Measurements from ENCODE around the gene ARMC5.

DNA sequence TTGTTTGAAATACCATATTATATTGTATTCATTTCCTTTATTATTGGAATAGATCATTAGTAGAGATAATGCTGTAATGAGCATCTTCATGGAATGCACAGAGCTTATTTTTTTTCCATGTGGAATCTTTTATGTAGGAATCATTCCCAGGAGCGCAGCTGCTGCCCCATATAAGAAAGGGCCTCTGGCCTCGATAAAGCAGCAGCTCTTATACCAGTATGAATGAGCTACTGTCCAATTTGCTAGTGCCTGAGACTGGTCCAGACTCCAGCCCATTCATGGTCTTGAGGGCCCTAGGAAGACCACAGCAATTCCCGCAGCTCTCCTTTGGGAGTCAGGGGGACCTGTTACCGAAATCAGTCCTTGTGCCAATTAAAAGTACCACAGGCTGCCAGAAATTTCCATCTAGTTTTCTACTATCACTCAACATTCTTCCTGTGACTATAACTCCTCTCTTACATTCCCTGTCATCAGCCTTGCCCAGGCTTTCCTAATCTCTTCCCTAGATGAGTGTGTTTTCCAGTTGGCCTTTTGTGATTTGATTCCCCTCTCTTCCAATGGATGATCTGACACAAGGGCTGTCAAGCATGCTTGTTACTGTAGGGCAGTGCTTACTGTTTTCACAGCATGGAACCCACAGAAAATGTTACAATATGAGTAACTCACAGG lies 18.7 kb upstream of the ARMC5 start:
- TF ChIP-seq, protein P1, sequence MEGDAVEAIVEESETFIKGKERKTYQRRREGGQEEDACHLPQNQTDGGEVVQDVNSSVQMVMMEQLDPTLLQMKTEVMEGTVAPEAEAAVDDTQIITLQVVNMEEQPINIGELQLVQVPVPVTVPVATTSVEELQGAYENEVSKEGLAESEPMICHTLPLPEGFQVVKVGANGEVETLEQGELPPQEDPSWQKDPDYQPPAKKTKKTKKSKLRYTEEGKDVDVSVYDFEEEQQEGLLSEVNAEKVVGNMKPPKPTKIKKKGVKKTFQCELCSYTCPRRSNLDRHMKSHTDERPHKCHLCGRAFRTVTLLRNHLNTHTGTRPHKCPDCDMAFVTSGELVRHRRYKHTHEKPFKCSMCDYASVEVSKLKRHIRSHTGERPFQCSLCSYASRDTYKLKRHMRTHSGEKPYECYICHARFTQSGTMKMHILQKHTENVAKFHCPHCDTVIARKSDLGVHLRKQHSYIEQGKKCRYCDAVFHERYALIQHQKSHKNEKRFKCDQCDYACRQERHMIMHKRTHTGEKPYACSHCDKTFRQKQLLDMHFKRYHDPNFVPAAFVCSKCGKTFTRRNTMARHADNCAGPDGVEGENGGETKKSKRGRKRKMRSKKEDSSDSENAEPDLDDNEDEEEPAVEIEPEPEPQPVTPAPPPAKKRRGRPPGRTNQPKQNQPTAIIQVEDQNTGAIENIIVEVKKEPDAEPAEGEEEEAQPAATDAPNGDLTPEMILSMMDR (IDR thresholded peaks at IDR 0.05; ENCODE audit: poor library complexity, severe bottlenecking): no peak
- TF ChIP-seq POLR2AphosphoS5 (IDR thresholded peaks at IDR 0.05): no peak
- no peak for TF ChIP-seq EZH2 (IDR thresholded peaks at IDR 0.05; ENCODE audit: borderline replicate concordance, insufficient read depth, low read length, poor library complexity, severe bottlenecking)
- no peak for TF ChIP-seq RAD21 (conservative IDR thresholded peaks at IDR 0.05)
- no peak for TF ChIP-seq EP300 (conservative IDR thresholded peaks at IDR 0.05; ENCODE audit: poor library complexity, severe bottlenecking)
- TF ChIP-seq SMC3 (conservative IDR thresholded peaks at IDR 0.05; ENCODE audit: poor library complexity): no peak
- TF ChIP-seq, protein P2, sequence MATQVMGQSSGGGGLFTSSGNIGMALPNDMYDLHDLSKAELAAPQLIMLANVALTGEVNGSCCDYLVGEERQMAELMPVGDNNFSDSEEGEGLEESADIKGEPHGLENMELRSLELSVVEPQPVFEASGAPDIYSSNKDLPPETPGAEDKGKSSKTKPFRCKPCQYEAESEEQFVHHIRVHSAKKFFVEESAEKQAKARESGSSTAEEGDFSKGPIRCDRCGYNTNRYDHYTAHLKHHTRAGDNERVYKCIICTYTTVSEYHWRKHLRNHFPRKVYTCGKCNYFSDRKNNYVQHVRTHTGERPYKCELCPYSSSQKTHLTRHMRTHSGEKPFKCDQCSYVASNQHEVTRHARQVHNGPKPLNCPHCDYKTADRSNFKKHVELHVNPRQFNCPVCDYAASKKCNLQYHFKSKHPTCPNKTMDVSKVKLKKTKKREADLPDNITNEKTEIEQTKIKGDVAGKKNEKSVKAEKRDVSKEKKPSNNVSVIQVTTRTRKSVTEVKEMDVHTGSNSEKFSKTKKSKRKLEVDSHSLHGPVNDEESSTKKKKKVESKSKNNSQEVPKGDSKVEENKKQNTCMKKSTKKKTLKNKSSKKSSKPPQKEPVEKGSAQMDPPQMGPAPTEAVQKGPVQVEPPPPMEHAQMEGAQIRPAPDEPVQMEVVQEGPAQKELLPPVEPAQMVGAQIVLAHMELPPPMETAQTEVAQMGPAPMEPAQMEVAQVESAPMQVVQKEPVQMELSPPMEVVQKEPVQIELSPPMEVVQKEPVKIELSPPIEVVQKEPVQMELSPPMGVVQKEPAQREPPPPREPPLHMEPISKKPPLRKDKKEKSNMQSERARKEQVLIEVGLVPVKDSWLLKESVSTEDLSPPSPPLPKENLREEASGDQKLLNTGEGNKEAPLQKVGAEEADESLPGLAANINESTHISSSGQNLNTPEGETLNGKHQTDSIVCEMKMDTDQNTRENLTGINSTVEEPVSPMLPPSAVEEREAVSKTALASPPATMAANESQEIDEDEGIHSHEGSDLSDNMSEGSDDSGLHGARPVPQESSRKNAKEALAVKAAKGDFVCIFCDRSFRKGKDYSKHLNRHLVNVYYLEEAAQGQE (IDR thresholded peaks at IDR 0.05; ENCODE audit: borderline replicate concordance): no peak

Measured in neural cell (in vitro differentiated cells).